Measurements from ENCODE around the gene ZCCHC10.
"Not testable (repeated sequence)": the region's sequence is repeated elsewhere in the genome, so short reads cannot be mapped to it uniquely, and the experiment has no call there.

The ZCCHC10 gene

GRCh38 chr5:133029416-133029815, 3.1 kb upstream of the ZCCHC10 start:
- Histone ChIP-seq H2AK5ac (ENCODE audit: low read depth, low read length) (no peak overlapping the region), H4K91ac (ENCODE audit: low read depth, low read length, poor library complexity) (no peak overlapping the region), H3K27me3 (ENCODE audit: control insufficient read depth in 3 of 3, insufficient read depth in 3 of 3, low read depth in 1 of 3, low read length in 3 of 3) (no peaks in the 10 kb centered on the region), H3K4me2 (ENCODE audit: insufficient read depth, low read length, poor library complexity, severe bottlenecking) (no peak overlapping the region), H3K23ac (ENCODE audit: low read depth, low read length, poor library complexity) (no peak overlapping the region), H3K14ac (ENCODE audit: low read length) (no peak overlapping the region), H3K27ac (replicated peaks; ENCODE audit: low read length) (no peak overlapping the region), H3K18ac (ENCODE audit: low read length) (no peak overlapping the region), H3K9ac (ENCODE audit: low read depth, low read length, poor library complexity) (no peak overlapping the region), H2BK120ac (ENCODE audit: low read depth, low read length) (no peak overlapping the region), H3K4me3 (ENCODE audit: low read length in 2 of 2) (no peak overlapping the region), H3K9me3 (replicated peaks in 1 of 2; ENCODE audit: control insufficient read depth in 2 of 2, insufficient read depth in 1 of 2, low read depth in 1 of 2, low read length in 2 of 2) (no peaks in the 10 kb centered on the region), H2BK5ac (ENCODE audit: low read length) (no peak overlapping the region), H3K4ac (ENCODE audit: low read length) (no peak overlapping the region), H2BK15ac (ENCODE audit: low read length) (no peak overlapping the region), H4K8ac (ENCODE audit: low read depth, low read length) (no peak overlapping the region), H2AFZ (ENCODE audit: low read length) (no peak overlapping the region), H2BK12ac (ENCODE audit: low read length) (no peak overlapping the region), H3K4me1 (ENCODE audit: control insufficient read depth in 2 of 2, insufficient read depth in 1 of 2, low read depth in 1 of 2, low read length in 2 of 2) (peaks cover 0 to 11% of the 10 kb centered on the region in 2 donors), H3K36me3 (replicated peaks in 1 of 2; ENCODE audit: control insufficient read depth in 2 of 2, insufficient read depth in 2 of 2, low read length in 2 of 2) (peaks cover 0 to 1% of the 10 kb centered on the region in 2 donors), H3K79me1 (ENCODE audit: low read depth, low read length) (peaks cover 1% of the 10 kb centered on the region)
- DNase-seq (ENCODE audit: low spot score): no peak
- WGBS, 2 donors (ENCODE audit: extremely low coverage in 2 of 2, insufficient read length in 2 of 2, insufficient replicate concordance in 1 of 2): no CpG with 5 or more reads among the region's 1 CpG

GRCh38 chr5:133026664-133027153, 360 bp upstream of the ZCCHC10 start:
- WGBS, 2 donors (ENCODE audit: extremely low coverage in 2 of 2, insufficient read length in 2 of 2, insufficient replicate concordance in 1 of 2): no CpG with 5 or more reads among the region's 15 CpGs
- H3K23ac ChIP-seq (ENCODE audit: low read depth, low read length, poor library complexity): peak overlapping the region; percentile 57
- peaks cover 4% of the 10 kb centered on the region for H3K79me1 ChIP-seq (ENCODE audit: low read depth, low read length)
- no peak overlapping the region for H4K91ac ChIP-seq (ENCODE audit: low read depth, low read length, poor library complexity)
- no peaks in the 10 kb centered on the region for H3K4me1 ChIP-seq (ENCODE audit: control insufficient read depth in 2 of 2, insufficient read depth in 1 of 2, low read depth in 1 of 2, low read length in 2 of 2)
- H2BK120ac ChIP-seq (ENCODE audit: low read depth, low read length): no peak overlapping the region
- peaks cover 0 to 24% of the 10 kb centered on the region in 2 donors for H3K36me3 ChIP-seq (replicated peaks in 1 of 2; ENCODE audit: control insufficient read depth in 2 of 2, insufficient read depth in 2 of 2, low read length in 2 of 2)
- H3K9ac ChIP-seq (ENCODE audit: low read depth, low read length, poor library complexity): no peak overlapping the region
- no peak overlapping the region for H3K18ac ChIP-seq (ENCODE audit: low read length)
- H3K4me3 ChIP-seq (ENCODE audit: low read length in 2 of 2): peak overlapping the region in 1 of 2 donors; percentile 88
- H2AFZ ChIP-seq (ENCODE audit: low read length): peak overlapping the region; percentile 87
- H3K4ac ChIP-seq (ENCODE audit: low read length): no peak overlapping the region
- H2BK12ac ChIP-seq (ENCODE audit: low read length): no peak overlapping the region
- H2BK15ac ChIP-seq (ENCODE audit: low read length): no peak overlapping the region
- no peak overlapping the region for H3K27ac ChIP-seq (replicated peaks; ENCODE audit: low read length)
- no peak overlapping the region for H3K14ac ChIP-seq (ENCODE audit: low read length)
- H2AK5ac ChIP-seq (ENCODE audit: low read depth, low read length): no peak overlapping the region
- H3K27me3 ChIP-seq (ENCODE audit: control insufficient read depth in 3 of 3, insufficient read depth in 3 of 3, low read depth in 1 of 3, low read length in 3 of 3): no peaks in the 10 kb centered on the region
- no peak overlapping the region for H2BK5ac ChIP-seq (ENCODE audit: low read length)
- H3K4me2 ChIP-seq (ENCODE audit: insufficient read depth, low read length, poor library complexity, severe bottlenecking): no peak overlapping the region
- DNase-seq (ENCODE audit: low spot score): no peak
- no peak overlapping the region for H4K8ac ChIP-seq (ENCODE audit: low read depth, low read length)
- H3K9me3 ChIP-seq (replicated peaks in 1 of 2; ENCODE audit: control insufficient read depth in 2 of 2, insufficient read depth in 1 of 2, low read depth in 1 of 2, low read length in 2 of 2): peaks cover 0 to 2% of the 10 kb centered on the region in 2 donors

- not testable (repeated sequence) for H2AFZ ChIP-seq (ENCODE audit: low read length); H3K79me1 ChIP-seq (ENCODE audit: low read depth, low read length); H3K23ac ChIP-seq (ENCODE audit: low read depth, low read length, poor library complexity); H3K18ac ChIP-seq (ENCODE audit: low read length); H3K14ac ChIP-seq (ENCODE audit: low read length); H3K9ac ChIP-seq (ENCODE audit: low read depth, low read length, poor library complexity); H4K91ac ChIP-seq (ENCODE audit: low read depth, low read length, poor library complexity); DNase-seq (ENCODE audit: low spot score); H4K8ac ChIP-seq (ENCODE audit: low read depth, low read length); H2AK5ac ChIP-seq (ENCODE audit: low read depth, low read length); H3K27me3 ChIP-seq (ENCODE audit: control insufficient read depth in 3 of 3, insufficient read depth in 3 of 3, low read depth in 1 of 3, low read length in 3 of 3); H2BK120ac ChIP-seq (ENCODE audit: low read depth, low read length); H3K4me2 ChIP-seq (ENCODE audit: insufficient read depth, low read length, poor library complexity, severe bottlenecking); H3K4ac ChIP-seq (ENCODE audit: low read length); H2BK12ac ChIP-seq (ENCODE audit: low read length); H3K4me1 ChIP-seq (ENCODE audit: control insufficient read depth in 2 of 2, insufficient read depth in 1 of 2, low read depth in 1 of 2, low read length in 2 of 2); H2BK15ac ChIP-seq (ENCODE audit: low read length); H3K27ac ChIP-seq (replicated peaks; ENCODE audit: low read length); H3K9me3 ChIP-seq (replicated peaks in 1 of 2; ENCODE audit: control insufficient read depth in 2 of 2, insufficient read depth in 1 of 2, low read depth in 1 of 2, low read length in 2 of 2); H2BK5ac ChIP-seq (ENCODE audit: low read length); H3K4me3 ChIP-seq (ENCODE audit: low read length in 2 of 2)
- WGBS, 2 donors (ENCODE audit: extremely low coverage in 2 of 2, insufficient read length in 2 of 2, insufficient replicate concordance in 1 of 2): no CpG with 5 or more reads among the region's 7 CpGs
- H3K36me3 ChIP-seq (replicated peaks in 1 of 2; ENCODE audit: control insufficient read depth in 2 of 2, insufficient read depth in 2 of 2, low read length in 2 of 2): peaks cover 0 to 77% of the 10 kb centered on the region in 2 donors
Measured at GRCh38 chr5:133019471-133019870, 6.9 kb downstream of the ZCCHC10 start.

GRCh38 chr5:133017964-133018363, 8.4 kb downstream of the ZCCHC10 start:
- H2BK12ac ChIP-seq (ENCODE audit: low read length): no peak overlapping the region

More at GRCh38 chr5:133017964-133018363, 8.4 kb downstream of the ZCCHC10 start:
- no peak overlapping the region for H3K4me2 ChIP-seq (ENCODE audit: insufficient read depth, low read length, poor library complexity, severe bottlenecking)
- H2BK120ac ChIP-seq (ENCODE audit: low read depth, low read length): no peak overlapping the region
- H2AK5ac ChIP-seq (ENCODE audit: low read depth, low read length): no peak overlapping the region
- H3K14ac ChIP-seq (ENCODE audit: low read length): no peak overlapping the region
- DNase-seq (ENCODE audit: low spot score): no peak
- no peaks in the 10 kb centered on the region for H3K27me3 ChIP-seq (ENCODE audit: control insufficient read depth in 3 of 3, insufficient read depth in 3 of 3, low read depth in 1 of 3, low read length in 3 of 3)
- H3K18ac ChIP-seq (ENCODE audit: low read length): no peak overlapping the region
- H3K4me1 ChIP-seq (ENCODE audit: control insufficient read depth in 2 of 2, insufficient read depth in 1 of 2, low read depth in 1 of 2, low read length in 2 of 2): no peaks in the 10 kb centered on the region
- no peak overlapping the region for H4K8ac ChIP-seq (ENCODE audit: low read depth, low read length)
- H3K9me3 ChIP-seq (replicated peaks in 1 of 2; ENCODE audit: control insufficient read depth in 2 of 2, insufficient read depth in 1 of 2, low read depth in 1 of 2, low read length in 2 of 2): no peaks in the 10 kb centered on the region
- WGBS, 2 donors (ENCODE audit: extremely low coverage in 2 of 2, insufficient read length in 2 of 2, insufficient replicate concordance in 1 of 2): no CpG with 5 or more reads among the region's 4 CpGs
- no peak overlapping the region for H2BK5ac ChIP-seq (ENCODE audit: low read length)
- H3K4me3 ChIP-seq (ENCODE audit: low read length in 2 of 2): no peak overlapping the region
- H4K91ac ChIP-seq (ENCODE audit: low read depth, low read length, poor library complexity): no peak overlapping the region
- no peak overlapping the region for H2BK15ac ChIP-seq (ENCODE audit: low read length)
- no peak overlapping the region for H3K27ac ChIP-seq (replicated peaks; ENCODE audit: low read length)
- no peak overlapping the region for H3K23ac ChIP-seq (ENCODE audit: low read depth, low read length, poor library complexity)
- H3K4ac ChIP-seq (ENCODE audit: low read length): no peak overlapping the region
- H3K36me3 ChIP-seq (replicated peaks in 1 of 2; ENCODE audit: control insufficient read depth in 2 of 2, insufficient read depth in 2 of 2, low read length in 2 of 2): peaks cover 0 to 65% of the 10 kb centered on the region in 2 donors
- peaks cover 6% of the 10 kb centered on the region for H3K79me1 ChIP-seq (ENCODE audit: low read depth, low read length)
- no peak overlapping the region for H3K9ac ChIP-seq (ENCODE audit: low read depth, low read length, poor library complexity)
- H2AFZ ChIP-seq (ENCODE audit: low read length): no peak overlapping the region

All from neuronal stem cell (in vitro differentiated cells).